HK-2 (cell line): ENCODE measurements around the gene TBC1D12.

ENCODE experiments used
- DNase-seq: peaks from one replicate; pipeline ENCODE4 v3.0.0-alpha.2; 2018; ENCODE audit not compliant: unreplicated experiment

TBC1D12 gene

GRCh38 chr10:94407668-94408067 is 5.3 kb downstream of the TBC1D12 start:
- DNase-seq, result no peak

- no peak for DNase-seq
Observed at GRCh38 chr10:94409021-94409657, 6.8 kb downstream of the TBC1D12 start.

GRCh38 chr10:94411304-94411703 is 9.0 kb downstream of the TBC1D12 start:
- DNase-seq, result no peak

- DNase-seq, result no peak
Observed at GRCh38 chr10:94412449-94412848, 10.1 kb downstream of the TBC1D12 start.

- DNase-seq, result no peak
Observed at GRCh38 chr10:94413361-94413760, 11.0 kb downstream of the TBC1D12 start.

GRCh38 chr10:94416896-94417295 is 14.6 kb downstream of the TBC1D12 start:
- DNase-seq, result no peak

GRCh38 chr10:94417321-94417720 is 15.0 kb downstream of the TBC1D12 start:
- DNase-seq, result no peak

GRCh38 chr10:94420516-94420915 is 18.2 kb downstream of the TBC1D12 start:
- no peak for DNase-seq

- no peak for DNase-seq
Observed at GRCh38 chr10:94420998-94421528, 18.7 kb downstream of the TBC1D12 start.

- DNase-seq, result no peak
Observed at GRCh38 chr10:94423627-94424026, 21.3 kb downstream of the TBC1D12 start.

GRCh38 chr10:94424714-94425337 is 22.5 kb downstream of the TBC1D12 start:
- DNase-seq, result no peak

GRCh38 chr10:94425942-94426341 is 23.6 kb downstream of the TBC1D12 start:
- DNase-seq, result no peak

GRCh38 chr10:94427166-94427565 is 24.8 kb downstream of the TBC1D12 start:
- DNase-seq, result no peak

GRCh38 chr10:94428766-94429707 is 26.7 kb downstream of the TBC1D12 start:
- DNase-seq, result no peak

GRCh38 chr10:94430701-94431100 is 28.4 kb downstream of the TBC1D12 start:
- no peak for DNase-seq

GRCh38 chr10:94432443-94432842 is 30.1 kb downstream of the TBC1D12 start:
- DNase-seq, result no peak

- DNase-seq, result no peak
Observed at GRCh38 chr10:94439275-94439861, 37.0 kb downstream of the TBC1D12 start.

GRCh38 chr10:94440096-94440495 is 37.8 kb downstream of the TBC1D12 start:
- no peak for DNase-seq

GRCh38 chr10:94443047-94443446 is 40.7 kb downstream of the TBC1D12 start:
- DNase-seq, result no peak

- DNase-seq, result no peak
Observed at GRCh38 chr10:94443549-94443948, 41.2 kb downstream of the TBC1D12 start.

GRCh38 chr10:94450782-94451181 is 48.4 kb downstream of the TBC1D12 start:
- no peak for DNase-seq
